Endothelial cell (in vitro differentiated cells): ENCODE results near the gene RIMS3. TPM values are rescaled to one million over a fixed set of nuclear protein-coding genes. Genes with fewer than 3 reads are reported as not detected.

Experiments used
- DNase-seq: peaks from one replicate; pipeline ENCODE4 v3.0.0; 2021; ENCODE audit warnings: low spot score
- H3K27ac Mint-ChIP-seq: one replicate; pipeline ENCODE4 v1.8.0; 2021; ENCODE audit warnings: mixed read lengths, inconsistent platforms; ENCODE audit not compliant: unreplicated experiment
- H3K27me3 Mint-ChIP-seq: one replicate; pipeline ENCODE4 v1.8.0; 2021; ENCODE audit warnings: mild to moderate bottlenecking, moderate library complexity, mixed read lengths, inconsistent platforms; ENCODE audit not compliant: unreplicated experiment
- H3K36me3 Mint-ChIP-seq: one replicate; pipeline ENCODE4 v1.8.0; 2021; ENCODE audit warnings: mild to moderate bottlenecking, low read depth, mixed read lengths, inconsistent platforms; ENCODE audit not compliant: unreplicated experiment
- H3K4me1 Mint-ChIP-seq: one replicate; pipeline ENCODE4 v1.8.0; 2021; ENCODE audit warnings: mild to moderate bottlenecking, mixed read lengths, inconsistent platforms; ENCODE audit not compliant: unreplicated experiment
- H3K4me3 Mint-ChIP-seq: one replicate; pipeline ENCODE4 v1.8.0; 2021; ENCODE audit warnings: mild to moderate bottlenecking, mixed read lengths, inconsistent platforms; ENCODE audit not compliant: unreplicated experiment
- H3K9me3 Mint-ChIP-seq: one replicate; pipeline ENCODE4 v1.8.0; 2021; ENCODE audit warnings: mixed read lengths, inconsistent platforms; ENCODE audit not compliant: unreplicated experiment
- total RNA-seq: library from RNA; stranded (reverse); fragmentation: NEBNext Ultra II Directional; extraction: Animal tissue kit (Norgen Biotek cat#: 25700); gene quantifications from one replicate; pipeline ENCODE4 v1.2.1, GENCODE V29; 2021; ENCODE audit not compliant: unreplicated experiment
- TF ChIP-seq, protein P1 (sequence below): fragments of 200-600 bp; sonication (generic); IDR thresholded peaks from one replicate; pipeline ENCODE4 v1.5.0; 2021; ENCODE audit warnings: antibody characterized with exemption; ENCODE audit not compliant: unreplicated experiment

The RIMS3 gene
- total RNA-seq, 1 donor from 2014 or later = 5.4 TPM

DNA sequence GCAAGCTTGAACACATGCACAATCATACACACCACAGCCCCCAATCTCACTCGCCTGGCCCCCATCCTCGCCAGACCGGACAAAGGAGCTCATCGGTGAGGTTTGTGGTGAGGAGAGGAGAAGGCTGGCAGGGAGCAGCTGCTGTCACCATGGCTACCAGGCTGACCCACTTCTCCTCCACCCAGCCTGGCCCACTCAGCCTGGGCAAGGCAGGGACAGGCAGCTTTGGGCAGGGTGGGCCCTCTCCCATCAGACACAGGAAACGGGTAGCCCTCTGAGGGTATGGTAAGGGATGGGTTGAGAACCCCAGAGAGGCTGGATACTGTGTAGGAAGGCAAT lies 15.9 kb downstream of the RIMS3 start:
- Mint-ChIP-seq H3K4me3 (no peak overlapping the region), H3K27ac (no peak overlapping the region), H3K4me1 (peaks cover 21% of the 10 kb centered on the region), H3K9me3 (no peaks in the 10 kb centered on the region), H3K36me3 (no peaks in the 10 kb centered on the region), H3K27me3 (peaks cover 4% of the 10 kb centered on the region)
- TF ChIP-seq, protein P1, sequence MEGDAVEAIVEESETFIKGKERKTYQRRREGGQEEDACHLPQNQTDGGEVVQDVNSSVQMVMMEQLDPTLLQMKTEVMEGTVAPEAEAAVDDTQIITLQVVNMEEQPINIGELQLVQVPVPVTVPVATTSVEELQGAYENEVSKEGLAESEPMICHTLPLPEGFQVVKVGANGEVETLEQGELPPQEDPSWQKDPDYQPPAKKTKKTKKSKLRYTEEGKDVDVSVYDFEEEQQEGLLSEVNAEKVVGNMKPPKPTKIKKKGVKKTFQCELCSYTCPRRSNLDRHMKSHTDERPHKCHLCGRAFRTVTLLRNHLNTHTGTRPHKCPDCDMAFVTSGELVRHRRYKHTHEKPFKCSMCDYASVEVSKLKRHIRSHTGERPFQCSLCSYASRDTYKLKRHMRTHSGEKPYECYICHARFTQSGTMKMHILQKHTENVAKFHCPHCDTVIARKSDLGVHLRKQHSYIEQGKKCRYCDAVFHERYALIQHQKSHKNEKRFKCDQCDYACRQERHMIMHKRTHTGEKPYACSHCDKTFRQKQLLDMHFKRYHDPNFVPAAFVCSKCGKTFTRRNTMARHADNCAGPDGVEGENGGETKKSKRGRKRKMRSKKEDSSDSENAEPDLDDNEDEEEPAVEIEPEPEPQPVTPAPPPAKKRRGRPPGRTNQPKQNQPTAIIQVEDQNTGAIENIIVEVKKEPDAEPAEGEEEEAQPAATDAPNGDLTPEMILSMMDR = no peak
- DNase-seq = no peak

DNA sequence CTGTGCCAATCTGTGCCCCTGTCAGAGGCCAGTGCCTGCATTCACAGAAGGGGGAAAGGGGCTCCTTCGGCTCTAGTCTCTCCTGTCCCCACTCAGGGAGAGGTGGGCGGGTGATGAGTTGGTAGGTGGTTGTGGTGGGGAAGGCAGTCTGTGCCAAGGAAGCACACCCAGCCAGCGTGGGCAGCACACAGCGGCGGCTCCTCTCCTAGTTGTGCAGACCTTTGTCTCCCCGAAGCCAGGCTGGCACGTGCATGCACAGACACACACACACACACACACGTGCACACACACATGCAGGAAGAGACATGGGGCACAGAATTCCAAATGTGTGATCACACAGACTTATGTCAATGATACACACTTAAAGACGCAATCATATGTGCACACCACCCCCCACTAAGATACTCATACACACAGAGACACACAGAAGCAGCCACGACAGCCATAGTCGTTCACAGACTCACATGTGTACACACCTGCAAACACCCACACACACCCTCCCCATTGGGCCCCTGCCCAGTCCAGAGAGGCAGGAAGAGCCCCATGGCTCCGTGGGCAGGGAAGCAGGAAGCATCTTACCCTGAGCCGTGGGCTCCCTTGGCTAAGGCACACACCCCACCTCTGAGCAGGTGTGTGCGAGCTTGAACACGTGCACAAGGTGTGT lies 16.4 kb downstream of the RIMS3 start:
- no peak for DNase-seq
- Mint-ChIP-seq H3K27ac (no peak overlapping the region), H3K27me3 (no peaks in the 10 kb centered on the region), H3K4me3 (no peak overlapping the region), H3K36me3 (no peaks in the 10 kb centered on the region), H3K9me3 (no peaks in the 10 kb centered on the region), H3K4me1 (peaks cover 17% of the 10 kb centered on the region)
- TF ChIP-seq, protein P1 = no peak

DNA sequence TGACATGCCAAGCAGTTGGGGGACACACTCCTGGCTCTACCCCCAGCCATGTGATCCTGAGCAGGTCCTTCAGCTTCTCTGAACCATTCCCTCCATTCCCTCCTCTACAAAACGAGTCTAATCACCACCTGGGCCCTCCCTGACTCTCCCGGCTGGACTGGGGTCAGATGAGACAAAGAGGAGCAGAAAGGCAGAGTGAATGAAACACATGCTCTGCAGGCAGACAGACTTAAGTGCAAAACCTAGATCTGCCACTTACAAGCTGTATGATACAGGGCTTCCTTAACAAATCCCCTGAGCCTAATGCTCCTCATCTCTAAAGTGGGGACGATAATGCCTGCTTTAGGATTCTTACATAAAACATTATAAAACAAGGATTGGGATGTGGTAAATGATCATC lies 17.3 kb downstream of the RIMS3 start:
- TF ChIP-seq, protein P1 = no peak
- H3K4me1 Mint-ChIP-seq = peaks cover 17% of the 10 kb centered on the region
- no peaks in the 10 kb centered on the region for H3K9me3 Mint-ChIP-seq
- H3K27ac Mint-ChIP-seq = no peak overlapping the region
- no peaks in the 10 kb centered on the region for H3K27me3 Mint-ChIP-seq
- no peak for DNase-seq
- no peaks in the 10 kb centered on the region for H3K36me3 Mint-ChIP-seq
- no peak overlapping the region for H3K4me3 Mint-ChIP-seq

DNA sequence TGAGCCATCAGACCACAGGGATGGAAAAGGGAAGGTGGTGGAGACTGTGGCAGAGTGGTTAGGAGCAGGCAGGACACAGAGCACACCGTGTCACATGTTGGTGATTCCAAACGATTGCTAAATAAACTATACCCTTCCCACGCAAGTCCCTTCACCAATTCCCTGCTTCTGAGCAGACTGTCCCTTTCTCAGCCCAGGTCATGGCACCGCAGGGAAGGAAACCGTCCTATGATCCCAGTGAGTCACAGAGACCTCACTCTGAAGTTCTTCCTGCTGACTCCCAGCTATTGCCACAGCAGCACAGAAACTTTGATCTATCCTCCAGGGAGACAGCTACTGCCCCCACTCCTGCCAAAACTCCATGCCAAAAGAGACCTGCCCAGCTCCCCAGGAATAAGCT lies 19.2 kb downstream of the RIMS3 start:
- H3K4me1 Mint-ChIP-seq = peaks cover 17% of the 10 kb centered on the region
- no peak overlapping the region for H3K27ac Mint-ChIP-seq
- no peak for DNase-seq
- no peaks in the 10 kb centered on the region for H3K27me3 Mint-ChIP-seq
- TF ChIP-seq, protein P1 = no peak
- H3K9me3 Mint-ChIP-seq = no peaks in the 10 kb centered on the region
- H3K4me3 Mint-ChIP-seq = no peak overlapping the region
- H3K36me3 Mint-ChIP-seq = no peaks in the 10 kb centered on the region

DNA sequence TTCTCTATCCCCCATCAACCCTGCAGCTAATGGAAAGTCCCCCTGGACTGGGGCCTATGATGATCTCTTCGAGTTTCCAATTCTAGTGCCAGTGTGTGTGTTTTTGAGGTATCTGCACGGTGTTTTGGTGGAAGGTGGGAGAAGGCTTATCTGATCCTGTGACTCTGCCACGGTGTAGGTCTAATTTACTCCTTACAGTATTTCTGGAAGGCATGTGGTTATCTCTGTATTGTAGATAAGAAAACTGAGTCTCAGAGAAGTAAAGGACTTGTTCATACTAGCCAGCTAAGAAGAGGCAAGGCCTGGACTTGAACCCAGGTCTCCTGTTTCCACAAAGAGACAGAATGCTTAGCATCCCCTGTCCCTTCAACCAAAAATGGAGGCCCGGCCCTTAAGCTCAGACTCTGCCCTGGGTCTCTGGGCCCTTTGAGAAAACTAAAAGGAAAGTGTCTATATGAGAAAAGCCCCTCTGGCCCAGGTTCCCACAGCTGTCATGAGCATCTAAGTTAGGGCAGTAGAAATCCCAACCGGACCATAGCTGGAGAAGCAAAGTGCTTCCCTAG lies 20.3 kb downstream of the RIMS3 start:
- TF ChIP-seq, protein P1 = no peak
- Mint-ChIP-seq H3K4me1 (peaks cover 14% of the 10 kb centered on the region), H3K36me3 (no peaks in the 10 kb centered on the region), H3K27me3 (no peaks in the 10 kb centered on the region), H3K4me3 (no peak overlapping the region), H3K9me3 (no peaks in the 10 kb centered on the region), H3K27ac (no peak overlapping the region)
- DNase-seq = no peak
